GM12892 (cell line): Measurements from ENCODE around the gene GLIS1.

ENCODE experiments used
- DNase-seq: peaks from one replicate; pipeline ENCODE4 v3.0.0; 2011; ENCODE audit not compliant: insufficient read length
- FAIRE-seq: peaks from 2 replicates; lab custom pipeline; 2011; peaks lifted over from hg19 to GRCh38; lab: Jason Lieb, UNC
- POLR2A ChIP-seq: IDR thresholded peaks from 2 replicates; pipeline ENCODE4 v1.6.1; 2011; ENCODE audit warnings: low read depth, low read length, control low read depth
- POLR2AphosphoS5 ChIP-seq: IDR thresholded peaks from 2 replicates; pipeline ENCODE4 v1.6.1; 2011; ENCODE audit warnings: low read depth, low read length, control low read depth
- TAF1 ChIP-seq: IDR thresholded peaks from 2 replicates; pipeline ENCODE4 v1.6.1; 2011; ENCODE audit warnings: low read depth, mild to moderate bottlenecking, control low read depth, low read length, borderline replicate concordance

Gene GLIS1

DNA sequence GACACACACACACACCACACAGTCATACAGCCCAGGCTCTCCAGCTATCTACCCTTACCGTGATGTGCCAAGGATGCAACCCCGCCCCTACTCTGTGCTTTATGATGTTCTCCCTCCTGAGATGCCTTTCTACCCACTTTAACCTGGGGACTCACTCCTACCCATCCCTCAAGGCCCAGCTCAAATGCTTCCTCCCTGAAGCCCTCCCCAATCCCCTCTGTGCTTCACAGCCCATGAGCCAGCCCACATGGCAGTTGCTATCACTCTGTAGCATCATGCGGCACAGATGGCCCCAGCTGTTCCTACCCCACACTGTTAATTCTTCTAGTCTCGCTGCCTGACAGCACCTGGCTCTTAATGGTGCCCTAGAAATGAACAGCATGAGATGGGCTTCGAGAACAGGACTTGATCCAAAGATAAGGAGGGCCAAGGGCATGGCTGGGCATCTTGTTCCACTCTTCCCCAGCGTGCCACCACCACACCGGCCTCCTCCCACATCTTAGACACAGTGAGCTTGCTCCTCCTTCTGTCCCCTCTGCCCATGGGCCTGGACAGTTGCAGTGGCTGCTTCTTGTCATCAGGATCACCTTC, 109.8 kb downstream of the GLIS1 start:
- TF ChIP-seq POLR2A (no peak), TAF1 (no peak), POLR2AphosphoS5 (no peak)
- FAIRE-seq (no peak), DNase-seq (no peak)

DNA sequence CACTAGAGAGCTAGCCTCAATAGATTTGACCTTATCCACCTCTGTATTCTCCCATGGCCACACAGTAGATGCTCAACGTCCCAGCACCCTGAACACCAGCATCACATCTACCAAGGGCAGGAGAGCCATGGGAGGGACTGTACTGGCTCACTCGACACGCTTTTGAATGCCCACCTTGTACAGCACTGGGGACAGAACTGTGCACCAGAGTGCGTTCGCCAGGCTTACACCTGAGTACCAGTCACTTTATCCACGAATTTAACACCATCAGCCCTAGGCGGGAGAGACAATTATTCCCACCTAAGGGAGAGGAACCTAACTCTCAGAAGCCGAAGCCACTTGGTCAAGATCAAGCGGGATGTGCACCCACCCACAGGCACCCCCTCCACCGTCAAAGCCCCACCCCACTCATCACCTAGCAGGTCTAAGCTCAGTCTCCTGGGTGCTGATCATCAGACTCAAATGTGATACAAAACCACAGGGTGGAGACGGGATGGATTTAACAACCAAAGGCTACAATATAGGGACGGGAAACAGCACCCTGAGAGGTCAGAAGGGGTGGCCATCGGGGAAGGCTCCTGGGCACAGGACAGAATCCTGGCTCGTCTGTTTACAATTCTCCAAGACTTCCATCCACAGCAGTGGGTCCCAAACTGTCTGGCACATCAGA, 110.5 kb downstream of the GLIS1 start:
- DNase-seq (no peak), FAIRE-seq (no peak)
- TF ChIP-seq POLR2AphosphoS5 (no peak), TAF1 (no peak), POLR2A (no peak)

DNA sequence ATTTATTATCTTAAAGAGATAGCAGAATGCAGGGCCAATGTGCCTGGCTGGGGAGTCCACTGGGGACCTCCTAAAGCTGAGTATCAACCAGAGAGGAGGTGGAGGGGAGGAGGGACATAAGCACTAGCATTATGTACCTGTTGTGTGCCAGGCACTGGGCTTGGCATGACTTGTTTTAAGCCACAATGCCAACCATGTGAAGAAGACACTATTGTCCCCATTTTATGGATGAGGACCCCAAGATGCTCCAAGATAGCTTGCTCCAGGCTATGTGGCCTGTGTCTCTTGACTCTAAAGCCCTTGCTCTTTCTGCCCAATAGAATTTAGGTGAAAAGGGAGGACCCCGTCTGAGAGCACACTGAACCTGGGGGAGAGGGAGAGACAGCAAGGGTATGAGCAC, 111.3 kb downstream of the GLIS1 start:
- TF ChIP-seq POLR2A = no peak
- no peak for TF ChIP-seq POLR2AphosphoS5
- TF ChIP-seq TAF1 = no peak
- no peak for DNase-seq
- no peak for FAIRE-seq

DNA sequence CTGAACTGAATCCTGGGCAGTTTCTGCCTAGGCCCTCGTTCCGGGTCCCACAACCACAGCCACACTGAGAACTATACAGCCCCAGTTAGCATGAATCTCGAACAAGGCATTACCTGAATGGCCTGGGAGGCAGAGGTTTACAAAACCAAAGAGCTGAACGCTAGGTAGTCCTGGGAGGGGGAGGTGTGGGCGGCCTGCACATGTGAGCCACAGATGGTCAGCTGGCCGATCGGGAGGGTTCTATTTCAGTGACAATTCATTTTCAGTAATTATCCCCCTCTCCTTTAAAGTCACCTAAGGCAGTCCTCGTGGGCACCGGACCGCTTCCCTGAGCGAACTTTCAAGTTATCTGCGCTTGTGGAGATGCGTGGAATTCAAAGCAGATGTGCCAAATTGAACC, 111.9 kb downstream of the GLIS1 start:
- TF ChIP-seq TAF1 (no peak), POLR2AphosphoS5 (no peak), POLR2A (no peak)
- DNase-seq = no peak
- FAIRE-seq = no peak

DNA sequence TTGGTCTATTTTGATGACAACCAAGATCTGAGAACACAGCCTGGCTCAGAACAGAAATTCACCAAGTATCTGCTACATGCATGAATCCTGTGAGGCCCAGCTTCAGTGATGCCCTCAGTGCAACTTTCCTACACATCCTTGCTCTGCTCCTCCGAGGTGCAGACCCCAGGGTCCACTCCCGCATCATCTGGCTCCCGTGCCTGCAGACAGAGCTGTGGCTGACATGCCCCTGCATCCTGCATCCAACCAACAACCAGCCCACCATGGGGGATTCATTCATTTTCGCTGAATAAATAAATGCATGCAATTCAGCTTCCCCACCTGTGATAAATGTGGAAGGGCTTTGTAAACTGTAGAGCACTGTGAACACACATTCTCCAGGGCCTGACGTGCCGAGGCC, 112.3 kb downstream of the GLIS1 start:
- TF ChIP-seq TAF1 (no peak), POLR2AphosphoS5 (no peak), POLR2A (no peak)
- no peak for FAIRE-seq
- no peak for DNase-seq

DNA sequence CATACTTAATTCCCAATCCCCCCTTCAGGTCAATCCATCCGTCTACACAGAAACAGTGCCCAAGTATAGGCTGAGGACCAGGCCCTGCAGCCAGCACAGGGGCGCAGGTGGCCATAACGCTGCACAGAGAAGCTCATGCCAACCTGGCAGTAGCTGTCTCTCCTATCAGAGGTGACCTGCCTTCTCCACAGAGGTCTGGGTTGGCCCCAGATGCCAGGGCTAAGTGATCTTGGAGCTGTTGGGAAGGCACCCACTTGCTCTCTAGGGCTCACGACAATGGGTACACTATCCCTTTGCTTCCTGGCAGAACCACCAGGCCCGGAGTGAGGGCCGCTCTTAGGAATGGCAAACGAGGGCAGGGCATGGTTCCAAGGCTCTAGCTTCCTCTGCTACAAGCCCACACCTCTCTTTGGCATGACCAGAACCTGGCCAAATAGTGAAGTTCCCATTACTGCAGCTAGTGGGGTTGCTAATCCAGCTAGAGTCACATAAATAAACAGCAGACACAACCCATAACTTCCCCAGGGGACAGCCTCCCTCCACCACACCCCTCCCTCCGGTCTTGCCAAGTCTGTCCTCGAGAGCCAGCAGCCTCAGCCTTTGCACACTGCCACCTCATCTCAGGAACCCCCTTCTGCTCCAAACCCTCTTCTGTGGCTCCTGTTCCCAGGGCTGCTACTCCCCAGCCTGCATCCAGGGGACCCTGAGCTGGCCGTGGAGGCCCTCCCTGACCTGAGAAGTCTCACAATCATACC, 113.0 kb downstream of the GLIS1 start:
- DNase-seq (no peak), FAIRE-seq (no peak)
- TF ChIP-seq POLR2AphosphoS5 = no peak
- no peak for TF ChIP-seq POLR2A
- no peak for TF ChIP-seq TAF1

DNA sequence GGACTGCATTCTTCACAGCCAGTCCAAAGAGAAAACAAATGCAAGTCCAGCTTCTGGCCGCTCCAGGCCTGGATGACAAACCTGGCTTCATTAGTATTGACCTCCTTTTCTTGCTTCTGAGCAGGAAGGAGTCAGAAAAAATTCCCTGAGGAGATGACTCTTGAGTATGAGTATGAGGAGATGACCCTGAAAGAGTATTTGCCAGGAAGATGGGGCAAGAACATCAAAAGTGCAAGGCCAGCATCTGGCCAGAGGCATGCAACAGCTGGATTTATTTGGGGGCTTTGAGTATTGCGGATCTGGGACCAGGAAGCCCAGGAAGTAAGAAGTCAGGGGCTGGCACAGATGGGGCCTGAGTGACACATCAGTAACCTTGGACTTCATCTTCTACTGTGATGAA, 113.9 kb downstream of the GLIS1 start:
- DNase-seq = no peak
- FAIRE-seq = no peak
- TF ChIP-seq POLR2A (no peak), TAF1 (no peak), POLR2AphosphoS5 (no peak)

DNA sequence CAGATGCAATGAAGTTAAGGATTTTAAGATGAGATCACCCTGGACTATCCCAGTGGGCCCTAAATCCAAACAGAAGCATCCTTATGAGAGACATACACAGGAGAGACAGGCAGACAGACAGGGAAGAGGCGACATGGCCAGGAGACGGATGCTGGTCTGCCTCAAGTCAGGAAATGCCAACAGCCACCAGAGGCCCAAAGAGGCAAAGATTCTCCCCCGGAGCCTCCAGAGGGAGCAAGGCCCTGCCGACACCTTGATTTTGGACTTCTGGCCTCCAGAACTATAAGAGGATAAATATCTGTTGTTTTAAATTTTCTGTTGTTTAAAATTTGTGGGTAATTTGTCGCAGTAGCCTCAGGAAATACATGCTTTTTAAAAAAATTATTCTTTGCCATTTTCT, 116.4 kb downstream of the GLIS1 start:
- TF ChIP-seq TAF1 = no peak
- no peak for TF ChIP-seq POLR2A
- no peak for TF ChIP-seq POLR2AphosphoS5
- DNase-seq = no peak
- FAIRE-seq = no peak

DNA sequence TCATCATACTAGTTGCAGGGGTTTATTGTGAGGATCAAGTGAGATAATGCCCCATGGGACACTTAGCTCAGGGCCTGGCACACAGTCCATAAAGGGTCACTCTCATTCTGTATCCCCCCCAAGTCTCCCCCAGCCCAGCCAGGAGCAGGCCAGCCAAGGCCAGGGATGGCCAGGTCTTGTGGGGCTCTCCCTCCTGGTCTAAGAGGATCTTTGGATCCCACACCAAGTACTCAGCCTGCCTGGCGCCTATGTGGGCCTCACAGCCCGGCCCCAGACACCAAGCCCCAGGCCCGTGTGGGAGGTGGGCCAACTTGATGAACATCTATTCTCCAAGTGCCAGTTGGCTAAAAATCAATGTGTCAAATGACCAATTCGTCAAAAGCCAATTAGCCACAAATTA, 117.8 kb downstream of the GLIS1 start:
- DNase-seq (no peak), FAIRE-seq (no peak)
- TF ChIP-seq POLR2A = no peak
- no peak for TF ChIP-seq TAF1
- TF ChIP-seq POLR2AphosphoS5 = no peak

DNA sequence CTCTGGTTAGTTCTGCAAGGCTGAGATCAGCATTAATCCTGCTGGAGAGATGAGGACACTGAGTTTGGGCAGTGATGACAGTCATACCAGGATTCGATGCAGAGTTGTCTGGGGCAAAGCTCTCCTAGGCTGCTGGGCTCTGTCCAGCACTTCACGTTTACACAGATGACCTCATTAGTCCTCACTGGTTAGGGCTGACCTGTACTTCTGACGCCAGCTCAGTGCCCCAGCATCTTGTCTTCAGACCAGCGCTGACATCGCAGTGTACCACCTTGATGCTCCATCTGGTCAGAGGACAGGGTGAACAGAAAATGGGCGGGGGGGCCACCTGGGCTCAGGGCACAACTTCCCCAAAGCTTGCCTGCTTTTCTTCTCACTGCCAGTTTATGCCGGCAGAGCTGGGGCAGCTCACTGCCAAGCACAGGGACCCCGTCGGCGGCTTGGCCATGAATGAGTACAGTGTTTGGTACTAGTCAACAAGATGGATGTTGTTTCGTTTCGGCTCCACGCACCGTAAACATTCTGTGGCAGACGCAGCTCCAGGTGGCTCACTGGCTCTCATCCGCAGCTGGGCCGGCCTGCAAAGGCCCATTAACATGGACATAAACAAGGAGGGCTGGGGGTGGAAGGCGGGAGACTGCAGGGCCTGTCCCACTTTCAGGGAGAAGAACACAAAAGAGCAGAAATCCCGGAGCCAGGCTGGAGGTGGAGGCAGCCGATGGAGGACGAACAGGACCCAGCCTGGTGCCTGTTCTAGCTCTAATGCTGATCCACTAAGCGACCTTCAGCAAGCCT, 118.7 kb downstream of the GLIS1 start:
- DNase-seq = no peak
- no peak for FAIRE-seq
- TF ChIP-seq POLR2AphosphoS5 (no peak), TAF1 (no peak), POLR2A (no peak)
